Stimulated activated CD4-positive, alpha-beta T cell treated with anti-CD3 and anti-CD28 coated beads, Interleukin-4, amount 100 ng/mL, for 48 hours (primary cell): ENCODE results near the gene TRIO.

Experiments used
- DNase-seq, 2 donors: peaks; one replicate each; pipeline ENCODE4 v3.0.0-alpha.2; 2020; ENCODE audit warnings: low read depth in 2 of 2

The TRIO gene

DNA sequence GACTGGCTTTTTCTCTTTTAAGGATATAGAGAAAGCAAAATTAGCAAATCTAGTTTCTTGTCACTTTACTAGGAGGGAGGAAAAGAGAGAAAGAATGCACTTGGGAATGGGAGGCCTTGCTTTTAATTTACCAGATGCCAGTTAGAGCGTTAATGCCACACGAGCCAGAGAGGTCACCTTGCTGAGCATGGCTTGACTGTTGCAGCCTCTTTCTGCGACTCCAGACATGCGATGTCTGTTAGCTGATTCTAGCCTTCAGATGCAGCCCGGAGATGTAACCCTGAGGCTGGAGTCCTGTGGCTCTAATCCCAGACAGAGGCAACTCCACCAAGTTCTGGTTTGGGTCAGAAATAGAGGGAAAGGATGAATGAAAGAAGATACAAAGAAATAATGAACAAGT, 152.5 kb downstream of the TRIO start:
- no peak for DNase-seq

GRCh38 chr5:14296533-14297331, 153.6 kb downstream of the TRIO start:
- DNase-seq, result no peak

DNA sequence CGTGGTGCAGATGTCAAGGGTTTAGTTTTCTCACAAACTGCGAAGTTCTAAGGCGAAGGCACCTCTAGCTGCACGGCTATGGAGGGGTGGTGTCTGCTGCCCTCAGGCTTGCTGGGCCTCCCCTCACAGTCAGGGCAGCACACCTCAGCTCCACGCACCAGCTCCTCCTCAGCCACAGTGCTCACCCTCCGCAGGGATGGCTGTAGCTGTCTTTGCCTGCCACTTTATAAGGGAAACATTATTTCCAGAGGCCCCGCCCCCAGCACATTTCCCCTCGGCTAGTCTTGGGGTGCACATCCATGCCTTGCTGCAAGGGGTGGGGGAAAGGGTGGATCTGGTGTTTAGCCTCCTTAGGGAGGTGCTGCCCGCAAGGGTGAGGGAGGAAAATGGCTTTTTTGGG, 154.6 kb downstream of the TRIO start:
- DNase-seq, result no peak

DNA sequence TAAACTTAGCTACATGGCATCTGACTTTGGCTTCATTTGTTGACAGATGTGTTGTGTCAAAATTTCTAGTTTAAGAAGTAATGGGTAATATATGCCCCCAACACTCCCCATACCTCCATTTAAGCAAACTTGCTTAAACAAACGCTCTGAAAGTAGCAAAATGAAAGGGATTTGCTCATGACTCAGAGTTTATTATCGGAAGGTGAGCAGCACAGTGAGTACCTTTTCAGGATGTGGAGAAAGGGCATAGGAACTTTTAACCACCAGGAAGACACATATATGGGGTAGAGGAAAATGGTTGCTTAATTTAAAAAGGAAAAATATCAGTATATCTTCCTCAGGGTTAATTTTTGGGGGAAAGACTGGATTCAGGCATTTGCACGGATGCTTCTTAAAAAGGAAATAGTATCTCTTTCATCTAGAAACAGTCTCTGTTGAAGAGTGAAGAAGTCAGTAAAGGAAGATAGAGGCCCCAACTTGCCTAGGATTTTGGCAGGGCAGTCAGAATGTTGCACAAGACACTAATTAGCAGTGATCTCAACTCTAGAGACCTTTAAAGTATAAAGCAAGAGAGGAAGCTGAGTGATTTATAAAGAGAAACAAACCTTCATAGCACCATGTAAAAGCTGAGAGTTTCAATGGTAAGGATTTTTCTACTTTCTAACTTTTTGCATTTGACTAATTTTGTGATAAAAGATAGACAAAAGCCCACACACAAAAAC, 155.1 kb downstream of the TRIO start:
- no peak for DNase-seq

GRCh38 chr5:14299666-14300065, 156.5 kb downstream of the TRIO start:
- no peak for DNase-seq

DNA sequence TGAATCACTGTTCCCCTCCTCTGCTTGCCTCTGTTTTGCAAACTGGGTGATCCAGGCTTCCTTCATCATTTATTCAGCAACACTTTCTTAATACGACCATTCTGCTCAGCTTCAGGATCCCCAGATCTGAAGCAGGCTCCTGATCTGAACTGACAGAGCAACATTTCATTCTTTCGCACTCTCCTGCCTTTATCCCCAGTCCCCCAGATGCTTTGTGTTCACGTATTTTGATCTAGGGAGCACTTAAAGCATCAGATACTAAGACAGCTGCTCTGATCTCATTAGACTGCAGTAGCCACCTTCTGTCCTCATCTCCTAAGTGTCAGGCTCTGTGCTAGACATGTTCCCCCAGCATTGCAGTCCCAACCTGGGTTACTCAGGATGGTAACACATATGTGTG, 158.0 kb downstream of the TRIO start:
- DNase-seq, result no peak

- no peak for DNase-seq
Measured at GRCh38 chr5:14302330-14302729, 159.2 kb downstream of the TRIO start.

DNA sequence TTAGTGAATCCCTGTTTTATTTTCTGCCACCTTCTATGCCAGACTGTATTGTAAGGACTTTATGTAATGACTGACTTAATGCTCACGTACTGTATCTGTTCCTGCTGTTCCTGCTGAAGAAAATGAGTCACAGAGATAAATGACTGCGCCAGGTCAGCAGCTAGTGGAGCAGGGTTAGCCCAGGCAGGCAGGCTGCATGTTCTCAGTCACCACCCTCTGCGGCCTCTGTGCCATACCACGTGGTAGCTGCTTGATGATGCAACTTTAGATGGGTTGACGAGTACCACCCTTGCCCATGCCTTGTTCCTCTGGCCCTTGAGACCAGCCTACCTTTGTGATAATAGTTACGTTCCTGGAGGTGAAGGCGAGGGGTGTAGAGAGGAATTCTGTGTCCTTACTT, 161.9 kb downstream of the TRIO start:
- DNase-seq, result no peak

GRCh38 chr5:14306329-14306815, 163.2 kb downstream of the TRIO start:
- DNase-seq, result no peak

- no peak for DNase-seq
Measured at GRCh38 chr5:14308384-14309154, 165.4 kb downstream of the TRIO start.

GRCh38 chr5:14309199-14309598, 166.1 kb downstream of the TRIO start:
- no peak for DNase-seq

- no peak for DNase-seq
Measured at GRCh38 chr5:14309878-14310531, 166.9 kb downstream of the TRIO start.

DNA sequence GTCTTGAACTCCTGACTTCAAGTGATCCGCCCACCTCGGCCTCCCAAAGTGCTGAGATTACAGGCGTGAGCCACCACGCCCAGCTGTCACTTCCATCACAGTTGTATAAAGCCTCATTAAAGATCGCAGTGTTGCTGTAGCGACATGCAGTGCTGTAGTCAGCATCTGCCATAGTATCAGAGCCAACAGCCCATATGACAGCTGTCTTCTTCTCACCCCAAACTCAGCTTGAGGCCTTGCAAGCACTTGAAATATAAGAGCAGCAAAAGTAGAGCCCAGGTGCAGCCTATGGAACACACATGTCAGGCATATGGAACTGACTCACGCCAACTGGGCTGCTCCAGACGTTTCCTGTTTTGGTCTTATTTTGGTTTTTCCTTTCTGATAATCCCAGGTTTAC, 167.8 kb downstream of the TRIO start:
- DNase-seq, result no peak

DNA sequence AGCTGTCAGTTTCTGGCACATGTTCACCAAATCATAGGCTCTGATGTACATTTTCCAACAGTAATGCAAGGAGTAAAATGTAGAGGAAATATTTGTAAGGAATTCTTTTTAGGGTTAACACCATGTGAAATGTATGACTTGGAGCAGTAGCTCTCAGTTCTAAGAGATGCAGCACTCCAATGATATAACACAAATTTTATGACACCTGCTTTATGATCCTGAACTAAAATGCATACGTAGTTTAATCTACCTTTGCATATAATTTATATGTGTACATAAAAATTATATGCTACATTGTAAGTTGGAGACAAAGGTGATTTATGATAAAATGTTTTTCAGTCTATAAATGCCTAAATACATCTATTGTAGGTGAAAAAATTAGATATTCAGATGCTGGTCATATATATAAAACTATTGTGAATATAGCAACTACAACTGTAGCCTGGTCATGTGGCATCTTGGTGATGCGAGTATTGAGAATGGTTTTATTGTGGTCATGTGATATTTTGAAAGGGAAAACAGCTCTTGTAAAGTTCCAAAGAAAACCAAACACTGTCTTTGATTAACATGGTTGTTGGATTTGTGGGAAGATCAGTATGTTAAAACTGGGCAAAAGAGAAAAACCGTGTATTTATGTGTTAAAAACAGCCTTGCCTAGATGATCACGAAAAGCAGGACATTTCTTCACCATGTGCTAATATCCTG, 171.0 kb downstream of the TRIO start:
- DNase-seq, result no peak

DNA sequence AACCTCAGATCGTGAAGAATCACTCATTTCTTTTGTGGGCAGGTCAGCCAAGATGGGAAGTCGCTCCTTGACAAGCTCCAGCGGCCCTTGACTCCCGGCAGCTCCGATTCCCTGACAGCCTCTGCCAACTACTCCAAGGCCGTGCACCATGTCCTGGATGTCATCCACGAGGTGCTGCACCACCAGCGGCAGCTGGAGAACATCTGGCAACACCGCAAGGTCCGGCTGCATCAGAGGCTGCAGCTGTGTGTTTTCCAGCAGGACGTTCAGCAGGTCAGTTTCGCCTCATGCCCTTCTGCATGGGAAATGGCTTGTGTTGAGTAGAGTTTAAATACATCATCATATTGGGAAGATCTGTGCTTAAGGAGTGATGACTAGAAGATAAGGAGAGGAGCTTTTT, 173.3 kb downstream of the TRIO start:
- no peak for DNase-seq

DNA sequence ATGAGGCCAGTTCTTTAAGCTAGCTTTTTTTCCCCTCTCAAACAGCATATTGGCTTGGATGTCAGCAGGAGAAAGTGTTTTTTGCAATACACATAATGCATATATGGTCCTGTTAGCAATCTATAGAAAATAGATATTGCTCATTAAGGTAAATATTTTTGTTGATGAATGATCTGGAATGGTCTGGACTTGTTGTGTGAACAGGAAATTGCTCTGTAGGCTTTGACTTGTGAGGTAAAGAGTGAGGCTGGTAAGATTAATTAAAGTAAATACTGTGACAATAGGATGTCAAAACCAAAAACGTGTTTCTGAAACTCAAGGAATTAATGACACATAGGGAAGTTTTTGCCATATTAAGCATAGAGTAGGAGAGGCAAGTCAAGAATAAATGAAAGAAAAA, 176.0 kb downstream of the TRIO start:
- no peak for DNase-seq

DNA sequence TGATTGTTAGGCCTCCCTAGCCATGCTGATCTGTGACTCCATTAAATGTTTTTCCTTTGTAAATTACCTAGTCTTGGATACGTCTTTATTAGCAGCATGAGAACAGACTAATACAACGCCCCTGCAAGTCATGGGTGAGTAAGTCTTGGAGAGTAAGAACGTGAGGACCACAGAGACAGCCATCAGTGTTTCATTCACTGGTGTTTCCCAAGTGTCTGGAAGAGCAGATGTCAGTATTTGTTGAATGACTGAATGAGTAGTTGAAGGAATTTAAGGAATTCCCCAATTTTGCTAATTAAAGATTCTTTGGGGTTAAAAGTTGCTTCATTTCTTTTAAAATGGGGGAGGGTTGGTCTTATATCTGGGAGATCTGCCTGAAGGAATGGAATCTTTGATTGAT, 178.8 kb downstream of the TRIO start:
- DNase-seq, result no peak

DNA sequence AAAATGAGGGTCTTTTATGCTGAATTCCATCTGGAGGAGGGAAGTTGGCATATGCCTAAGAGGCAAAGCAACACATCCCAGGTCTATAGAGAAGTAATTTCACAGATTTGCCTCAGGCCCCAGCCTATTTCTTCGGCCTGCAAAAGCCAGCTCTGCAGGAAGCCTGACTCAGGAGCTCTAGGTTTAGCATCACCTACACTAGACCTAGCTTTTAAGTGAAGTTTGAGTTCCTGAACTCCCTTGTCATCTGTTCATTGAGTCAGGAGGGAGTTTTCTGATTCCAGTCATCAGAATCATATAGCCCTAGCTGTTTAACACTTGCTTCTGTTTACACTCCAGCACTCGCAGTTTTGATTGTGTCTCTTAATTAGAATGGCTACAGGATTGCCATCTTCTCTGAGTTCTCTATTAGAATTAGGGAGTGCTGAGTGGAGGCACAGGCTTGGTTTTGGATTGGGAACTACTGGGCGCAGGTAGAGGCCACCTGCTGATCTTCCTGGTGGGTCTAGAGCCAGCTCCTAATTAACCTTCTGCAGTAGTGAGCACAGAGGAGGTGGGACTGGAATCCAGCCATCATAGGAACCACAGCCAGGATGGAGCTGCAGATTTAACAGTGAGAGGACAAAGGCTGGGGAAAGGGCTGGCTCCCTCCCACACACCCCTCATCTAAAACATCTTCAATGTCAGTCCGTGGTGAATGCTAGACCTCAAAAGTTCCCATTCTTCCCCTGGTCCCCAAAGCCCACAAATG, 179.5 kb downstream of the TRIO start:
- DNase-seq, result no peak

- DNase-seq, result no peak
Measured at GRCh38 chr5:14323466-14323865, 180.3 kb downstream of the TRIO start.

GRCh38 chr5:14325369-14325768, 182.2 kb downstream of the TRIO start:
- DNase-seq, result no peak
